SH-SY5Y (cell line): ENCODE measurements around the gene ENTPD2.

ENCODE experiments used
- GATA2 ChIP-seq: IDR thresholded peaks from 2 replicates; pipeline ENCODE4 v1.6.1; 2011; ENCODE audit warnings: mild to moderate bottlenecking, low read depth, low read length
- GATA3 ChIP-seq: IDR thresholded peaks from 2 replicates; pipeline ENCODE4 v1.6.1; 2011; ENCODE audit warnings: low read depth, mild to moderate bottlenecking, low read length, moderate library complexity

DNA sequence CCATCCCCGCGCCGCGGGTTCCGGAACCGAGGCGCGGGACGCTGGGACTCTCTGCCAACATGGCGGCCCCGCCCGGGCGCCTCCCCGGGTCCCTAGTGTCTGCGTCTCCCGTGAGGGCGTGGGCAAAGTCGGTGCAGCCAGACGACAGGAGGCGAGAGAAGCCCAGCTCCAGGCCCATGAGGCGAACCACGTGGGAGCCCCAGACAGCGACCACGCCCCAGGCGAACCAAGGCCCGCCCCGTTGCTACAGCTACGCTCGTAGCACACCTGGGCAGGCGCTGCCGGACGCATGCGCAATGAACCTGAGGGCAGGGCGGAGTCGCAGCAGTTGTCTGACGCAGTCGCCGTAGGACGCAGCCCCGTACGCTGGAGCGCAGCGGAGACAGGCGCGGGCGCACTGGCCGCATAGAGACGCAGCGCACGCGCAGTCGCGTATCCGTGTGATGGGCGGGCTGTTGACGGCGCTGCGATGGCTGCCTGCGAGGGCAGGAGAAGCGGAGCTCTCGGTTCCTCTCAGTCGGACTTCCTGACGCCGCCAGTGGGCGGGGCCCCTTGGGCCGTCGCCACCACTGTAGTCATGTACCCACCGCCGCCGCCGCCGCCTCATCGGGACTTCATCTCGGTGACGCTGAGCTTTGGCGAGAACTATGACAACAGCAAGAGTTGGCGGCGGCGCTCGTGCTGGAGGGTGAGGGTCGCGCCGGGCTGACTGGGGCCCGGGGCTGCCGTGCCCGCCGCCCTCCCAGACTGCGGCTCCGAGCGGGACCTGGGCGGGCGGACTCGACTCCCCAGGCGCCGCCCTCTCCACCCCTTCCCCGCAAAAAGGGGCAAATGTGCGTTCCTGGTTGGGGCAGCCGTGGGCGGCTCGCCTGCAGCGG lies 32.9 kb upstream of the ENTPD2 start, which contains the start of gene MAN1B1:
- no peak for TF ChIP-seq GATA3
- no peak for TF ChIP-seq GATA2
